Inflammatory macrophage treated with lipopolysaccharide for 4 hours (primary cell): ENCODE results near the gene GADD45A.
A peak's percentile ranks its signal among the peaks of the same experiment; 100 is the strongest.

Experiments used
- DNase-seq: peaks from one replicate; pipeline ENCODE4 v3.0.0-alpha.2; 2020

GADD45A gene

GRCh38 chr1:67672260-67672803 lies 12.7 kb upstream of the GADD45A start:
- no peak for DNase-seq

GRCh38 chr1:67673468-67674201 lies 11.4 kb upstream of the GADD45A start:
- no peak for DNase-seq

- no peak for DNase-seq
Observed at GRCh38 chr1:67674260-67675011, 10.6 kb upstream of the GADD45A start.

- DNase-seq = no peak
Observed at GRCh38 chr1:67675800-67676199, 9.2 kb upstream of the GADD45A start.

GRCh38 chr1:67676287-67676686 lies 8.7 kb upstream of the GADD45A start:
- DNase-seq = no peak

GRCh38 chr1:67676946-67677345 lies 8.1 kb upstream of the GADD45A start:
- no peak for DNase-seq

GRCh38 chr1:67677408-67677807 lies 7.6 kb upstream of the GADD45A start:
- DNase-seq = no peak

GRCh38 chr1:67677930-67678329 lies 7.1 kb upstream of the GADD45A start:
- DNase-seq = no peak

GRCh38 chr1:67679691-67680090 lies 5.3 kb upstream of the GADD45A start:
- DNase-seq = no peak

GRCh38 chr1:67680486-67680885 lies 4.5 kb upstream of the GADD45A start:
- DNase-seq = no peak

- peak; percentile 89 for DNase-seq
Observed at GRCh38 chr1:67682659-67683197, 2.3 kb upstream of the GADD45A start.

GRCh38 chr1:67683316-67683715 lies 1.7 kb upstream of the GADD45A start:
- peak; percentile 68 for DNase-seq

- peak; percentile 74 for DNase-seq
Observed at GRCh38 chr1:67683766-67684525, 1.1 kb upstream of the GADD45A start.

- DNase-seq = no peak
Observed at GRCh38 chr1:67684526-67685066, 405 bp upstream of the GADD45A start.

- DNase-seq = peak; percentile 37
Observed at GRCh38 chr1:67685558-67686266, 711 bp downstream of the GADD45A start.

- peak; percentile 87 for DNase-seq
Observed at GRCh38 chr1:67686267-67687197, 1.5 kb downstream of the GADD45A start.

- DNase-seq = no peak
Observed at GRCh38 chr1:67687198-67687545, 2.2 kb downstream of the GADD45A start.

GRCh38 chr1:67687649-67688048 lies 2.6 kb downstream of the GADD45A start:
- peak; percentile 27 for DNase-seq

- peak; percentile 44 for DNase-seq
Observed at GRCh38 chr1:67688526-67689219, 3.7 kb downstream of the GADD45A start.

GRCh38 chr1:67689267-67690017 lies 4.4 kb downstream of the GADD45A start:
- no peak for DNase-seq
